HG02759 (cell line): Measurements from ENCODE around the gene TLL2.
"Not testable (repeated sequence)": the region's sequence is repeated elsewhere in the genome, so short reads cannot be mapped to it uniquely, and the experiment has no call there.

Experiments used
- ATAC-seq: cut with Tn5 transposase; IDR thresholded peaks from one replicate; pipeline ENCODE4 v1.9.1; 2021; ENCODE audit warnings: mild to moderate bottlenecking, moderate library complexity; ENCODE audit not compliant: unreplicated experiment

Gene TLL2

DNA sequence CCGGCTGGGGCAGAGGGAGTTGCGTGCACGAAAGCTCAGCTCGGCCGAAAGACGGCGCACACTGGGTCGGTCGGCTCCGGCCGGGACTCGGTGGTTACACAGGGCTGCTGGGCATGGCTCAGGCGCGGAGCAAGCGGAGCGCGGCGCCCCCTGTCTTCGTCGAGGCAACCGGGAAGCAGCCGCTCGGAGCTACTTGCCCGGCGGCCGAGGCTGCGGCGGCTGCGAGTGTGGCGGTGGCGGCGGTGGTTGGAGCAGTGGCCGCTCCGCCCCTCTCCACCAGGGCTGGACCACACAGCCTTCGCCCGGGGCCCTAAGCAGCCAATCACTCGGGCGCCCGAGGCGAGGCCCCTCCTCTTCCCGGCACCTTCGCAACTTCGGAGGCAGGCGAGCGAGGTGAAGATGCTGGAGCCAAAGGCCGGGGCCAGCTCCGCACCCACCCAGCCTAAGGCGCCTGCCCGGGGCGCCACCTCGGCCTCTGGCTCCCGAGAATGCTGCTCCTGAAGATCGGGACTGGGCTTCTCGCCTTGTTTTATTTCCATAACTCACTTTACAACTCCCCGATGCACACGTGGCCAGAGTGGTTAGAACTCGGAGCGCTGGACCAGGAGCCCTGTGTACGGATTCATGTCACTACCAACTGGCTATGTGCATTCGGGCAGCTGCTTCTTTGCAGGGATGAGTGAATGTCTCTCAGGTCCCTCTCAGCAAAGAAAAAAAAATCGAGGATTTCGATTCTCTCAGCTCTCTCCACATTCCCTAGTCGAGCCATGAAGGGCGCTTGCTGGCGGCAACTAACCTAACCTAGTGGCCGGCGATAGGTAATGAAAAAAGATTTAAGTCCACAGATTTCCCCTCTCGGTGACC, at the start of gene TLL2:
Gene TLL2, minus strand, starts transcription at position 229 of the 864 bp plus-strand sequence. CDS start 241 bp downstream, outside the sequence.
- peak; percentile 81 for ATAC-seq

DNA sequence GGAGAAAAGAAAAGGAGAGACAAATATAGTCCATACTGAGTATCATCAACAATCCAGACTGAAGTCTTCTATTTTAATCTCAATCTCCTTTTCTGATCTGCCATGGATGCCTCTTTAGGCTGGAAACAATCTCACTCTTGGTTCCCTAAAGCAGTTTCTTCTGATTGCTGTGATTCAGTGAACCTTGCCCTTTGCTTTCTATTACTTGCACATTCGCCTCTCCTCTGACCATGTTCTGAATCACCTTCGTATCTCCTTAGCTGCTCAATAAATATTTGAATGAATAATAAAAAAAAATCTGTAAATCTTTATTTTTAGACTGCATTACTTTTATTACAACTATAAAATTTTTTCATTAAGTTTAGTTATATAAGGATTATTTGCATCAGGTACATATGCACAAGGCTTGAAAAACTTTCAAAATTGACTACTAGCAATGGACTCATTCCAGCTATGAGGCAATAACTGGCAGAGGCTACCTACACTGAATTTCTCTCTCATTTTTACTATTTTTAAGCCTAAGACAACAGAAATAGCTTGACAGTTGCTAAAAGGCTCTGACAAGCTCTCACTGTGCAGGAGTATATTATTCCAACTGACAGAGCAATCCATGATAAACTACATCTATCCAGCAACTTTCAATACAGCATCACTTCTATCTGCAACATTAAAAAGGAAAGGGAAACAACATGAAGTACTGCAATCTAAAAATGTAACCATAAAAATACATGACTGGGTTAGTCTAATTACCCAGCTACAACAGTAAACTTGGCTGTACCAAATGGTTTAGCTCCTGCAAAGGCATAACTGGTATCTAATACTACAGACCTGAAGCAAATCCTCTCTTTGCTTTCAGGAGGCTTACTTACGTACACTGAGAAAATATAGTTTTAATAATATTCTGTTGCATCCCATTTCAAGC, 47.5 kb upstream of the TLL2 start:
- ATAC-seq, result no peak

DNA sequence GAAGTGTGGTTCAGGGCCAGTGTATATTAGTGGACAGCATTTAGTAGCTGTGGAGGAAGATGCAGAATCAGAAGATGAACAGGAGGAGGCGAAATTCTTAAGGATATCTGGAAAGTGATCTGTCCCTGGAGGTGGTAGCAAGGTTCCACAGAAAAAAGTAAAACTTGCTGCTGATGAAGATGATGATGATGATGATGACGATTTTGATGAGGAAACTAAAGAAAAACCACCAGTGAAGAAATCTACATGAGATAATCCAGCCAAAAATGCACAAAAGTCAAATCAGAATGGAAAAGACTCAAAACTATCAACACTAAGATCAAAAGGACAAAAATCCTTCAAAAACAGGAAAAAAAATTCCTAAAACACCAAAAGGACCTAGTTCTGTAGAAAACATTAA, 46.8 kb upstream of the TLL2 start:
- no peak for ATAC-seq

DNA sequence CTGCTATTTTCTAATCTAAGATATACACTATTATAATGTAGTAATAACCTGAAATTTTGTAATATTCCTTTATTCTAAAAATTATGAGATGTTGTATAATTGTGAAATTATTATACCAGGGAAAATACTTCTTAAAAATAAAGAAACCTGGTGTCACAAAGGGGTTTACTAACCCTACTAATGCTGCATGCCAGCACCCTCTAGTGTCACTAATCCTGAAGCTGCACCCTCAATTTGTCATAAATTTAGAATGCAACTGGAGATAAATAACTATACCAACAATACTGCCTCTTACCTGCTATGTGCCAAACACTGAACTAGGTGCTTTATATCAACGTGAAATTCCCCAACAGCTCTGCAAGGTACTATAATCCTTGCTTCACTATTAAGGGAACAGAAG, 42.3 kb upstream of the TLL2 start:
- ATAC-seq, result no peak

DNA sequence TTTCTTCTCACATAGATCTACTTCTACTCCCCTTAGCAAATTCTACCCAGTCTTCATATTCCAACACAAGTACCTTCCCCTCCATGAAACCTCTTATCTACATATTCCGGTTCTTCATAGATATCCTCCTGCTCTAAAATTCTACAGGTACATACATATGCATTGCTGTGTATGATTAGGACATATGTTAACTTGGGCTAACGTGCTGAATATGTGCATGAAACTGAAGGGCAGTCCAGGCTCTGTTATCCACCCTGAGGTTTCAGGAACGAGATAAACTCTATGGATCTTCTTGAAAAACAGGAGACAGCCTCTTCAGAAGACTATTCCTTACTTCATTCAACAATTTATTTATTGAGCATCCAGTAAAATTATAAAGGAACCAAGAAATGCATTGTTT, 41.6 kb upstream of the TLL2 start:
- no peak for ATAC-seq

DNA sequence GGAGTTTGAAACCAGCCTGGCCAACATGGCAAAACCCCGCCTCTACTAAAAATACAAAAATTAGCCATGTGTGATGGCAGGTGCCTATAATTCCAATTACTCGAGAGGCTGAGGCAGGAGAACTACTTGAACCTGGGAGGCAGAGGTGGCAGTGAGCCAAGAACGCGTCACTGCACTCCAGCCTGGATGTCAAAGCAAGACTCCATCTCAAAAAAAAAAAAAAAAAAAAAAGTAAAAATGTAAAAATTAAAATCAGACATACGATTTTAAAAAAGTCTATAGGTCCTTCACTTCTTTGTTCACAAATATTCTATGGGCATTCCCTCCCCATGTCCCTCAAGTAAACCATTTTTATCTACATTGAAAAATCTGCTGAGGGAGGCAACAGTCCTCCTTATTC, 34.9 kb upstream of the TLL2 start:
- no peak for ATAC-seq

DNA sequence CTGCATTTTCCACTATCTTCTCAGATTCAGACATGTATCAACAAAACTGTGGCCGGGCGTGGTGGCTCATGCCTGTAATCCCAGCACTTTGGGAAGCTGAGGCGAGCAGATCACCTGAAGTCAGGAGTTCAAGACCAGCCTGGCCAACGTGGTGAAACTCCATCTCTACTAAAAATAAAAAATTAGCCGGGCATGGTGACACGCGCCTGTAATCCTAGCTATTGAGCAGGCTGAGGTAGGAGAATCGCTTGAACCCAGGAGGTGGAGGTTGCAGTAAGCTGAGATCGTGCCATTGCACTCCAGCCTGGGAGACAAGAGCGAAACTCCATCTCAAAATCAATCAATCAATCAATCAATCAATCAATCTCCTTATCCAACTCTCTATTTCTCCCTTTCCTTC, 31.8 kb upstream of the TLL2 start:
- not testable (repeated sequence) for ATAC-seq

DNA sequence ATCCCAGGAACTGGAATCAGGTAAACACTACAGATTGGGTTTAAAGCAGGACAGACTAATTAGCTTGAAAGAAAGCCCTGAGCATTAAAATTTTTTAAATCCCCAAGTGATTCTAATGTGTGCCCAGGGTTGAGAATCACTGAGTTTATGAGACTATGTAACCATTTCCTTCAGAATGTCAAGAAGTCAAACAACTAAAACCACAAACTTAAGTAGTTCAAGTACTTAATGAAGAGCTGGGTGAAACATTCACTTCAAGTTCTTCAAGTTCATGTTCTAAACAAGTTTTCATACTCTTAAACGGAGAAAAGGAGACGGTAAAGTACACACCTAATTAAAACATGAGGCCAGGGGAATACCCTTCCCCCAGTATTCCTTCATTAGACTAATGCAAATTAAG, 28.2 kb upstream of the TLL2 start:
- no peak for ATAC-seq

DNA sequence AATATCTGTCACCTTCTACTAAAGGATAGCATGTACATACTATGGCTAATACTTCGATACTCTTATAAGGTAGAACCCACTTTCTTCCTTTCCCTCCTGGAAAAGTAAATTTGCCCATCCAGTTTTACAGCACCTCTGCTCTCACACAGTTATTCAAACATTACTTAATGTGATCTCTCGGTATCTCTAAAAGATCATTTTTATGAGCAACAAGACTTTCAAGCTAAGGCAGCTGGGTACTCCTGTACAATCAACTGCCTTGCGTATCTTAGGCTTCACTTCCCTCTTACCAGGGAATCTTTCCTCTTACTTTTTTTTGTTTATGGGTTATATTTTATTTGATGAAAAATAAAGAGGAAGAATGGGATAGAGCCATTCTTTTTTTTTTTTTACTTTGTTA, 26.5 kb upstream of the TLL2 start:
- no peak for ATAC-seq

DNA sequence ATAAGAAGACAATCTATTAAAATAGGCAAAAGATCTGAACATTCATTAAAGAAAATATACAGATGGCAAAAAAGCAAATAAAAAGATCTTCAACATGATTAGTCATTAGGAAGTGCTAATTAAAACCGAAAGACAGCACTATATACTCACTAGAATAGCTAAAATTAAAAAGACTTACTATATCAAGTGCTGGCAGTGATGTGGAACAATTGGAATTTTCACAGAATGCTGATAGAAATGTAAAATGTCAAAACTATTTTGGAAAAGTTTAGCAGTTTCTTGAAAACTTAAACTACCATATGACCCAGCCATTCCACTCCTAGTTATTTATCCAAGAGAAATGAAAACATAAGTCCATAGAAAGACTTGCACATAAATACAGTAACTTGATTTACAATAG, 25.0 kb upstream of the TLL2 start:
- no peak for ATAC-seq

DNA sequence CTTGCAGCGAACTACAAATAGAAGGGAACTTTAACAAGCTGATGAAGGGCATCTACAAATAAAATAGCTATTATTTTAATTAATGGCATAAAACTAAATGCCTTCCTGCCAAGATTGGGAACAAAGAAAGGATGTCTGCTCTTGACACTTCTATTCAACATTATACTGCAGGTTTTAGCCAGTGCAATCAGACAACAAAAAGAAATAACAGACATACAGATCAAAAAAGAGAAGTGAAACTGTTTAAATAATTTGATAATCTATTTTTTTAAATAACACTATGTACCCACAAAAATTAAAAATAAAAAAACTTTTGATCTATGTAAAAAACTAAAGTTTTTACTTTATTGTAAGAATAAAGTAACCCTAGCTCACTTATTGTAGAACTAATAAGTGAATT, 22.4 kb upstream of the TLL2 start:
- no peak for ATAC-seq

DNA sequence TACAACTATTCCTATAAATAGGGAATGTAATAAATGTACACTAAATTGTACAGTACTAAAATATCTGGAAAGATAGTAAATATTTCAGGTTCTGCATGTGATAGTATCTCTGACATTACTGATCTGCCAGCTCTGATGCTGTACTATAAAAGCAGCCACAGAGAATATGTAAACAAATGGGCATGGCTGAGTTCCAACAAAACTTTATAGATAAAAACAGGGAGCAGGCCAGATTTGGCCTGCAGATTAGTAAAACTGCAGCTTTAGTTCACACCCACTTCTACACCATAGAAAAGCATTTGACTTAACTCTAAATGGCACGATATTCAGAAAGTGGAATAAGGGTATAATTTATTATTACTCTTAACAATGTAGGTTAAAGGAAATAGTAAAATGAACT, 18.8 kb upstream of the TLL2 start:
- ATAC-seq, result no peak

DNA sequence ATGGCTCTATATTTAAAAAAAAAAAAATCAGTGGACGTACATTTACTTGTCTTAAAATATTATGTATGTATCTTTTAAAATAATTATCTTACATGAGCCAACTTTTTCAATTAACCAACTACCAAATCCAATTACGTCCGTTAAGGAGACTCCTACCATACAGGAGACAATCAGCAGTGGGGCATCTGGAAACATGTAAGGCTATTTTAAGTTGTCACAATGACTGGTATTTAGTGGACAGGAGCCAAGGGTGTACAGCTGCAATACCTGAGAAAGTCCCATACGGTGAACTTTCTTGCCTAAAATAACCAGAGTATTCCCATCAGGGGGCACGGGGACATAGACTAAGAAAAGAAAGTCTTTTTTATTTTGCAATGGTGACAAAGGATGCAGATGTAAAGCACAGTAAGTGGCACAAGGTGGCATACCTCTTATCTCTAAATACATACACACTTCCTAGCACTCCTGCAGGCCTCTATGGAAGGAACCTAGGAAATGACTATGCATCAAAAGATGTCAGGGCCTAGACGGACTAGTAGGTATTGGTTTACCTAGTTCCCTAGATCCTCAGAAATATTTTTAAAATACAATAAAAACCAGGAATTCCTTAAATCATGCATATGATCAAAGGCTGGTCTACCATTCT, 16.0 kb upstream of the TLL2 start:
- no peak for ATAC-seq

DNA sequence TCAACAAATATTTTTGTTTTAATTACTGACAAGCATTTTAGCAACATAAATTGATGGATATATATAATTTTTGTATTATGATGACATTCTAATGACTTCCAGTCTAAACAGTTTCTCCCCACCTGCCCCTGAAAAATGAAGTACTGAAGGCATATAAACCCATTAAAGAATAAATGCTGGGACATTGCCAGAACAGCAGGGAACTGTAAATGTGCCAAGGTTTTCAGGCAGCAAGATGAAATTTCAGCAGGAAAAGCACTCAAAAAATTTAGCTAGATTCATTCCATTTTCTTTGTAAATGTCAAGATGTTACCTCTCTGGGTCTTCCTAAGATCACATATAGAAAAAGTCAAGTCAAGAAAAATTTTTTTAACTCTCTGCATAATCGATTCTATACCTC, 11.0 kb upstream of the TLL2 start:
- no peak for ATAC-seq

DNA sequence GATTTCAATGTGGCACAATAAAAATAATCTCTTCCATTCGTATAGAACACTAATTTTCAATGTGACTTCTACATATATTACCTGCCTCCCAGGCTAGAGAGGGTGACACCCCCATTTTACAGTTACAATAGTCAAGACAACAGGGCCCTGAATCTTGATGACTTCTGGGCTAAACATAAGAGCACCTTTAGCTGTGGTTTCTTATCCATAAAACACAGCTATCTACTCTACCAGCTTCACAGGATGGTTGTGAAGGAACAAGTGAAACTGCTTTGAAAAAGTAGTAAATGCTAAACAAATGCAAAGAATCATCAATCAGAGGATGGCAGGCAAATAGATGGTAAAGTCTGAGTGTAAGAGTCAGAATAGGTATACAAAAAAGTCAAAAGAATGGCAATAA, 3.6 kb upstream of the TLL2 start:
- ATAC-seq, result no peak

DNA sequence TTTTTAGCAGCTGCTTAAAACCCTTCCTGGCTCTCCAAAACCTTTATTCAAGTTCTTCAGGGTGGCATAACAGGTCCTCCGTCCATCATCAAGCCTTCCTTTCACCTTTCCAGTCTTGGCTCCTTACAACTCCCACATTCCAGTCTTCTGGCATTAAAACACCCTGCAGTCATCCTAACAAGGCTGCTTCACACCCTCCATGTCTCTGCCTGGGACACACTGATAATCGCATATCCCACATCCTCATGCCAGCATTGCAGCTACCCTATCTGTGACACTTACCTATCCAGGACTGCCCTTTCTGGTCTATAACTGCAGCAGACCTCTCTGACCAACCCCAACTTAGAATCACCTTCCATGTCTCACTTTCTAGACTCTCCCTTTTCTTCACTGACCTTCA, 2.6 kb upstream of the TLL2 start:
- no peak for ATAC-seq

DNA sequence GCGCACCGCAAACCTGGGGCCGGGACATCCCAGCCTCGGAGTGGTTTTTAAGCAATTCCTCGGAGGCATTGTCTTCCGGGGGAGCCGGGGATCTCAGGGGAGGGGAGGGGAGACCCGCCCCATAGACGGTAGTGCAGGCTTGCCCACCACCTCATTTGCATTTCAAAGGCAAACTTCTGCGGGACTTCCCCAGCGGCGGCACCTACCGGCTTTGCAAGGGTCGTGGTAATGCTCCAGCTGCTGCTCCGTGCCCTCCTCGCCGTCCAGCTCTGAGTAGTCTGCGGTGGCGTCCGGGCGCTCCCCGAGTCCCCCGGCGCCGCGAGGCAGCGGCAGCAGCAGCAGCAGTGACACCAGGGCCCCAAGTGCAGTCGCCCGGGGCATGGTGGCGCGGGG, 425 bp downstream of the TLL2 start:
- peak; percentile 53 for ATAC-seq

DNA sequence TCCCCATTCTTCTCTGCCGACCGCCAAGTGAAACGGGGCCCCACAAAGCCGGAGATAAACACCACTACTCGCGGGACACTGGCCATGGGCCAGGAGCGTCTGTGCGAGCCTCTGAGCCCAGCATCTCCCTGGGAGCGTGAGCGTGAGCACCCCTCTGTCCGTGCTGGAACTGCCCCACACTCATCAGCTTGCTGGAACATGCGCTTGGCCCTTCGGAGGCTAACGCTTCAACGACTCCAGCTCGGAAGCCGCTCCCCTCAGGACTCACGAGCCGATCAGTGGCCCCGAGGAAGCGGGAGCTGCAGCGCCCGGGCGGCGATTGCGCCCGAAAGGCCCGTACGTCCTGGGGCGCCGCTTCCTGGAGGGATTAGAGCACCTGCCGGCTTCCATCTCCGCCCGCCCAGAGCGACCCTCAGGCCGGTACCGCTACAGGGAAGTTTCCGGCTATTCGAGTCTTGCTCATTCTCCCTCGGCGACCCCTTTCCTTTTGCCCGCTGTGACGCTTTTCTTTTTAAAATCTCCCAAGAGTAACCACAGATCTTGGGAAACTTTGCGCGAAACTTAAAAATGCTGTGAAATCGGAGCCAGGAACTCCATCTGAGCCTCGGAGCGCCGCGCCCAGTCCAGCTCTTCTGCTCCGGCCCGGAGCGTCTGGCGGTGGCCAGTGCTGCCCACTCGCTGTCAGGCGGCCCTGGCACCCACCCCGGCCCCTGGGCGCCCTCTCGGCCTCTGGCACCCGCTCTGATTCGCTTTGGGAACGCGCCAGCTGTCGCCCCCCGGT, 1.0 kb downstream of the TLL2 start:
- ATAC-seq, result no peak

DNA sequence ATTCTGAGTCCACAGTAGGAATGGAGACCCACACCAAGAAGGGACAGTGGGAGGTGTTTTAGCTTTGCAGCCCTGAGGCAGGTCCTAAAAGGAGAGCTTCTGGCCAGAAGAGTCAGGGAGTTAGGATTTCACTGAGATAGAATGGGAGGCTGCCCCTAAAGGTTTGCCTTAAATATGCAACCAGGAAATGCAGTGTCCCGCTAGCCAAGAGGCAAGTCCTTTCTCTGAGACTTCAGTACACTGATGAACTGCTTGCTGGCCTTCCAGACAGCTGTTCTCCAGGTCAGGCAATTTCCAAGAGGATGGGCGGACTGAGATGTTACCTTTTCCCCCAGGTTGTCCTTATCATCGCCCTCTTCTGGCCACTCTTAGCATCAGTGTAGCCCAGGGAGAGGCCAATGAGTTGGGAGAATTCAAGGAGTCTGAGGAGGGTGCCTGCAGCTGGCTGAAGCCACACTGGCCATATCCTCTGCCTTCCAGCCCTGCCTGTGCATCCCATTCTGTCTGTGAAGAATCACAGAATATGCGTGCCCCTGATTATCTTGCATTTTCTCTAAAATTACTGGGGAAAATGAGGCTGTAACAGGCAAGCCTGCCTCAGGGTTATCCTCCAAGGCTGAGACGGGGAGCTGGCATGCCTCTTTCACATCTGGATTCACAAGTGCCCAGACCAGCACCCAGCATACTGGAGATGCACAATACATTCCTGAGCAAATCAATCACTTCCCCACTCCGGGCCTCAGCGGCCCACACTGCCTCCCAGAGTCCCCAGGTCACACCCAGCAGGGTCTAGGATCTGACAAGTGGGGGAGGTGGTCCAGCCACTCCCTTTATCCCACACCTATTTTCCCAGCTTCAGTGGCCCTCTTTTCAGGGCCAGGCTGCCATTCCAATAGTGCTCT, 2.4 kb downstream of the TLL2 start:
- no peak for ATAC-seq
